CD4-positive, alpha-beta T cell (primary cell): ENCODE measurements around the gene B4GALT3. TPM values are rescaled to one million over a fixed set of nuclear protein-coding genes. Genes with fewer than 3 reads are reported as not detected.
A peak's percentile ranks its signal among the peaks of the same experiment; 100 is the strongest.

Experiments used
- ATAC-seq: fragments of 200-7000 bp; cut with Tn5 transposase; one replicate; pipeline ENCODE4 v1.10.0; 2022; ENCODE audit warnings: mild to moderate bottlenecking; ENCODE audit not compliant: poor library complexity
- CTCF ChIA-PET: fragments of 350-600 bp; sonication (Branson Sonifier 250); formaldehyde crosslinking; loops from one replicate; lab custom pipeline; 2021; ENCODE audit warnings: antibody characterized with exemption, inconsistent platforms; lab: Charles Lee
- POLR2A ChIA-PET: fragments of 350-600 bp; sonication (Branson Sonifier 250); formaldehyde crosslinking; loops from one replicate; lab custom pipeline; 2021; ENCODE audit warnings: antibody characterized with exemption, inconsistent platforms; lab: Charles Lee
- DNase-seq, 14 experiments: peaks; one replicate each; pipeline ENCODE4 v3.0.0-alpha.2; 2013 to 2020; ENCODE audit warnings: mixed read lengths in 2 of 14
- H3K27ac ChIP-seq, 2 donors: one replicate each; pipeline versions ENCODE4 v1.5.1 to v1.7.0; 2013; ENCODE audit warnings: low read length in 2 of 2, low read depth in 1 of 2, mild to moderate bottlenecking in 1 of 2
- H3K27me3 ChIP-seq, 2 experiments: 1 replicate in 1 of 2; 2 replicates in 1 of 2; pipeline versions ENCODE4 v1.6.1 to v1.7.0; 2013; ENCODE audit warnings: low read length in 2 of 2, control low read depth in 1 of 2, mild to moderate bottlenecking in 1 of 2, moderate library complexity in 1 of 2; ENCODE audit not compliant: insufficient read depth in 2 of 2, control insufficient read depth in 1 of 2
- H3K36me3 ChIP-seq: one replicate; pipeline ENCODE4 v1.6.1; 2013; ENCODE audit warnings: low read length, control low read depth; ENCODE audit not compliant: insufficient read depth
- H3K4me1 ChIP-seq: one replicate; pipeline ENCODE4 v1.6.1; 2013; ENCODE audit warnings: low read length, control low read depth; ENCODE audit not compliant: insufficient read depth
- H3K4me3 ChIP-seq: one replicate; pipeline ENCODE4 v1.5.1; 2013; ENCODE audit warnings: mild to moderate bottlenecking, low read length, moderate library complexity
- H3K9me3 ChIP-seq, 2 experiments: 1 replicate in 1 of 2; 2 replicates in 1 of 2; pipeline versions ENCODE4 v1.6.1 to v1.7.0; 2013; ENCODE audit warnings: low read length in 2 of 2, mild to moderate bottlenecking in 2 of 2, control low read depth in 1 of 2, moderate library complexity in 1 of 2; ENCODE audit not compliant: control insufficient read depth in 1 of 2, insufficient read depth in 1 of 2
- H3K27ac Mint-ChIP-seq: one replicate; pipeline ENCODE4 v1.8.0; 2020; ENCODE audit warnings: mixed read lengths
- H3K27me3 Mint-ChIP-seq: one replicate; pipeline ENCODE4 v1.8.0; 2021; ENCODE audit warnings: mixed read lengths
- H3K36me3 Mint-ChIP-seq: one replicate; pipeline ENCODE4 v1.8.0; 2021; ENCODE audit warnings: low read depth, mixed read lengths
- H3K4me1 Mint-ChIP-seq: one replicate; pipeline ENCODE4 v1.8.0; 2021; ENCODE audit warnings: low read depth, mixed read lengths
- H3K4me3 Mint-ChIP-seq: one replicate; pipeline ENCODE4 v1.8.0; 2020; ENCODE audit warnings: mild to moderate bottlenecking, mixed read lengths
- H3K9me3 Mint-ChIP-seq: one replicate; pipeline ENCODE4 v1.8.0; 2020; ENCODE audit warnings: mixed read lengths
- CTCF ChIP-seq: fragments of 200-600 bp; IDR thresholded peaks from one replicate; pipeline ENCODE4 v1.8.0; 2022; ENCODE audit warnings: antibody characterized with exemption, mild to moderate bottlenecking
- intact Hi-C, 2 experiments: fragments of 100-400 bp; cut with DNase I in 1 of 2; cut with micrococcal nuclease in 1 of 2; formaldehyde crosslinking; loops; one replicate each; pipeline versions ENCODE4 v1.15.1 to v1.9.0; 2023 to 2025; cut with DNase I, micrococcal nuclease
- total RNA-seq, 174 experiments: library from RNA in 2 of 174; stranded (reverse) in 2 of 174; gene quantifications; one replicate each; pipeline ENCODE4 v1.2.3 and lab custom pipeline; 2021 to 2026

Gene B4GALT3
- total RNA-seq, 2 experiments from 2014 or later: 40.8 to 44.3 TPM

DNA sequence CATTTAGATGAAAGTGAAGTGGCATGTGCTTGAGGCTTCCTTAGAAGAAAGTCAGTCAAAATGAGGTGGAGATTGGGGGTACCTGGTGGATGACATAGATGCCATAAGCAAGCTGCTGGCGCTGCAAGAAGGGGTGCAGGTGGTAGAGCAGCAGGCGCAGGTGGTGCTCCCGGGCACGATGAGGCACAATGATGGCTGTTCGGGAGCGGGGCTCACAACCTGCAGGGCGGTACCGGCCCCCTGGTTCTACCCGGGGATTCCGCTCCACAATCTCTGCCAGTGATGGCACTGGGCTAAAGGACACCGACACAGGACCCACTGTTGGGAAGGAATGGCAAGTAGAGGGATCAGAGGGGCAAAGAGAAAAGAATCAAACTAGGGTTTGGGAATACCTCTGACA lies 2.4 kb downstream of the B4GALT3 start:
- Mint-ChIP-seq H3K36me3 (peaks cover 71% of the 10 kb centered on the region), H3K4me1 (peaks cover 60% of the 10 kb centered on the region), H3K9me3 (no peaks in the 10 kb centered on the region), H3K27me3 (no peaks in the 10 kb centered on the region), H3K27ac (peak overlapping the region; percentile 97), H3K4me3 (peak overlapping the region; percentile 100)
- Histone ChIP-seq H3K9me3 (no peaks in the 10 kb centered on the region), H3K4me1 (peaks cover 53% of the 10 kb centered on the region), H3K27ac (no peak overlapping the region), H3K27me3 (no peaks in the 10 kb centered on the region), H3K36me3 (peaks cover 57% of the 10 kb centered on the region), H3K4me3 (no peak overlapping the region)
- intact Hi-C loops: loop anchor here in 1 of 2 experiments (5.0 kb wide), 2 partner anchors 47 to 212 kb away; partner anchors contain the start of gene APOA2
- no peak for ATAC-seq
- CTCF ChIA-PET: no interaction called here
- POLR2A ChIA-PET: interaction anchor here (3.5 kb wide), 1 partner anchor 9 kb away, joined by 31 read pairs; the partner anchor contains the start of gene PPOX
- no peak for TF ChIP-seq CTCF
- no peak for DNase-seq

DNA sequence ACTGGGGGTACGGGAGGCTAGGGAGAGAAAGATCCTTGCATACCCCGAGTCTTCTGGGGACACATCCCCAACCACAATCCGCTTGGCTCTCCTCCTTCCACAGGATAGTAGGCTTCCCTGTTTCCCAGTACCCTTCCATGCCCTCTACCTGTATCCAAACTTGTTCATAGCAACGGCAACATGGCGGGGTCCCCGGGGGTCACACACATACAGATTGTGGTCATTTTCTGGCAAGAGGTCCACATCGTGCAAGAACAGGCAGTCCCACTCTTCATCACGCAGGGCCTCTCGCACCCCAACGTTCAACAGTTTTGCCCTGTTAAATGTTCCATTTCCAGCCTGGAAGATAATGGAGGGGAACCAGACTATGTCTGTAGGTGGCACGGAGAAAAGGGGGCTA lies 3.6 kb downstream of the B4GALT3 start:
- CTCF ChIA-PET: no interaction called here
- H3K27ac ChIP-seq: no peak overlapping the region
- intact Hi-C loops: loop anchor here in 1 of 2 experiments (5.0 kb wide), 1 partner anchor 214 kb away; no protein-coding TSS in a partner anchor
- Mint-ChIP-seq H3K9me3 (no peaks in the 10 kb centered on the region), H3K36me3 (peaks cover 80% of the 10 kb centered on the region), H3K4me3 (peak overlapping the region; percentile 45), H3K27me3 (no peaks in the 10 kb centered on the region), H3K27ac (peak overlapping the region; percentile 36), H3K4me1 (peaks cover 56% of the 10 kb centered on the region)
- no peak overlapping the region for H3K4me3 ChIP-seq
- POLR2A ChIA-PET: interaction anchor here (1.5 kb wide), 1 partner anchor 8 kb away, joined by 7 read pairs; no protein-coding TSS in a partner anchor
- no peaks in the 10 kb centered on the region for H3K9me3 ChIP-seq
- no peak for TF ChIP-seq CTCF
- peaks cover 68% of the 10 kb centered on the region for H3K36me3 ChIP-seq
- no peaks in the 10 kb centered on the region for H3K27me3 ChIP-seq
- DNase-seq: no peak
- ATAC-seq: no peak
- peaks cover 50% of the 10 kb centered on the region for H3K4me1 ChIP-seq

DNA sequence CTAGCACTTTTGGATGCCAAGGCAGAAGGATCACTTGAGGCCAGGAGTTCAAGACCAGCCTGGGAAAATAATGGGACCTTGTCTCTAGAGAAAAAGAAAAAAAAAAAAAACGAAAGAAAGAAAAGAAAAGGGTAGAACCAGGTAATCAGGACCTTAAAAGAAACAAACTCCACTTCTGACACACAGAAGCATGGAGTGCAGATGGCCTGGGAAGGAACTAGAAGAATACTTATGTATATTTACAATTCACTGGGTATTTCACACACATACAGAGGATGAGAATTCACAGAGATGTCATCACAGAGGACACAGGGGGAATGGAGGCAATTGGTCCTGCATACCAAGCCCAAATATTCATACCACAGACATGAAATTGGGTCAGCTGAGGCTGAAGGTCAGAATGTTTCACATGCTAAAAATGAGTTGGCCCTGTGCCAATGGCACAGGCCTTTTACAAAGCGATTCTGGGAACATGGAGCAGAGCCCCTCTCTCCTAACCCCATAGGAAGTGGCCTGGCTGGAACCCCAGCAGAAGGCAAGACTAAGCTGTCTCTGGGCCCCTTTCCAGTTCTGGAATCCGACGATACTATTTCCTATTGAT lies 4.4 kb downstream of the B4GALT3 start:
- Mint-ChIP-seq H3K4me3 (peak overlapping the region; percentile 25), H3K27me3 (no peaks in the 10 kb centered on the region), H3K27ac (peak overlapping the region; percentile 36), H3K9me3 (no peaks in the 10 kb centered on the region), H3K4me1 (peaks cover 57% of the 10 kb centered on the region), H3K36me3 (peaks cover 85% of the 10 kb centered on the region)
- Histone ChIP-seq H3K27ac (no peak overlapping the region), H3K27me3 (no peaks in the 10 kb centered on the region), H3K4me3 (no peak overlapping the region), H3K9me3 (no peaks in the 10 kb centered on the region), H3K4me1 (peaks cover 47% of the 10 kb centered on the region), H3K36me3 (peaks cover 68% of the 10 kb centered on the region)
- CTCF ChIA-PET: no interaction called here
- DNase-seq (no peak), ATAC-seq (no peak)
- intact Hi-C loops: loop anchor here in 1 of 2 experiments (5.0 kb wide), 1 partner anchor 214 kb away; no protein-coding TSS in a partner anchor
- TF ChIP-seq CTCF: no peak
- POLR2A ChIA-PET: interaction anchor here (1.0 to 1.5 kb wide), 2 partner anchors 9 to 13 kb away, joined by 3 to 7 read pairs; no protein-coding TSS in a partner anchor
